ENCODE data around the gene IPO9.
A peak's percentile ranks its signal among the peaks of the same experiment; 100 is the strongest.
"Not testable (repeated sequence)": the region's sequence is repeated elsewhere in the genome, so short reads cannot be mapped to it uniquely, and the experiment has no call there.

Gene IPO9

DNA sequence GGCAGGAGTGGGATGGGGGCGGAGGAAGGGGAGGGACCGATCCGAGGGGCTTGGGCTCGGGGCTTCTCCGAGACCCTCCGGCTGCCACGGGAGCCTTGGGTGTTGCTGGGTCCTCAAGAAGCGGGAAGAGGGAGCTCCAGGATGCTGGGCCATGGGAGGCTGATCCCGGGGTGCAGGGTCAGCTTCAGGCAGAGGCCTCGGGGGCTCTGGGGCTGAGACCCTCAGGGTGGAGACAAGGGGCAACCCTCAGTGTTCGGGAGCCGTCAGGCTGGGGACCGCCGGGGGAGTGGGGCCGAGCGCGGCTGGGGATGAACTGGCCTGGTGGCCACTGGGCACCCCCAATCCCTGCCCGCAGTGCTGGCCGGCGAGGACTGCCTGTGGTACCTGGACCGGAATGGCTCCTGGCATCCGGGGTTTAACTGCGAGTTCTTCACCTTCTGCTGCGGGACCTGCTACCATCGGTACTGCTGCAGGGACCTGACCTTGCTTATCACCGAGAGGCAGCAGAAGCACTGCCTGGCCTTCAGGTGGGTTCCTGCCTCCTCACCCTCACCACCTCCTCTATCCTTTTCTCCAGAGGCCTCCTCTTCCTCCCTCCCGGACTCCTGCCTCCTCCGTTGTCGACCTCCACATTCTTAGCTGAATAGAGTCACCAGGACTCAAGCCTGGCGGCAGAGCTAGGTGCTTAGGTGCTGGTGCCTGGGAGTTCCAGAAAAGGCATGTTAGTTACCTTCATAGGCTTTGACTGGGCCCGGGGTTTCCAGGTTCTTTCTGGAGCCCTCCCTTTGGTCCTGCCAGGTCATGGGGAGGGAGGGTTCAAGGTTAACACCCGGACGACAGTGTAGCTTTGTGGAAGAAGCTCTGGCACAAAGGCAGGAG, 60.4 kb downstream of the IPO9 start:
- peak; percentile 69 for DNase-seq

DNA sequence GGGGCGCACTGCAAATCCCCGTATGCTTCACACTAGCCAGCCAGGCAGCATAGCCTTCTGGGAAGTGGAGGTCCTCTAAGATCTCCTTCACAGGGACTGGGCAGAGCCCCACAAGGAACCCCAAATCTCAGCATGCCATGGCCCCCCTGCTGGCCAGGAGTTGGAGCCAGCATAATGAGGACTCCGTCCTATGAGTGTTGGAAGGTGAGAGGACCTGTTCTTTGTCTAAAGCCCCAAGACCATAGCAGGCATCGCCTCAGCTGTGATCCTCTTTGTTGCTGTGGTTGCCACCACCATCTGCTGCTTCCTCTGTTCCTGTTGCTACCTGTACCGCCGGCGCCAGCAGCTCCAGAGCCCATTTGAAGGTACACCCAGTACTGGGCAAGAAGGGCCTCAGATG, 61.3 kb downstream of the IPO9 start:
- DNase-seq = no peak

DNA sequence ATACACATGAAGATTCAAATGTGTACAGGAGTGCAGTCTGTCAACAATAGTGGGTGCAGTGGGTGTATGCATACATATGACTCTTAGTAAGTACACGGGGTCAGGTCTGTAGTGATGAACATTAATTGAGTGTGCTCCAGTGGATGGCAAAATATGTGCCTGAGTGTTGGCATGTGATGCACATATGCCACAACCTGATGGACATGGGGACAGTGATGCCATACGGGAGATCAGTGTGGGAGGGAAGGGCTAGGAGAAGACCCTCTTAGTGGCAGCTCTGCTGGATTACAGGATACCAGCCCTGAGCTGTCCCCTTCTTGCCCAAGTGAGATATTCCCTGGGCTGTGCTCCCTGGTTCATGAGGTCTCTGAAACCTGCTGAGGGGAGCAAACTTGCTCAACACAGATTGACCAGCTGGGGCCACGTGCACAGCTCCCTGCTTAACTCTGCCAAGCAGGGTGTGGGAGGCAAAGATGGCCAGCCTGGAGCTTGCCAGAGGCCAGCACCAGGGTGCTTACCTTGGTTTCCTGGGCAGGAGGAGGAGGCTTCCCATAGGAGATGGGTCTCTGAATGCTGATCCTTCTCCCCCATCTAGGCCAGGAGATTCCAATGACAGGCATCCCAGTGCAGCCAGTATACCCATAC, 62.0 kb downstream of the IPO9 start:
- DNase-seq = no peak

DNA sequence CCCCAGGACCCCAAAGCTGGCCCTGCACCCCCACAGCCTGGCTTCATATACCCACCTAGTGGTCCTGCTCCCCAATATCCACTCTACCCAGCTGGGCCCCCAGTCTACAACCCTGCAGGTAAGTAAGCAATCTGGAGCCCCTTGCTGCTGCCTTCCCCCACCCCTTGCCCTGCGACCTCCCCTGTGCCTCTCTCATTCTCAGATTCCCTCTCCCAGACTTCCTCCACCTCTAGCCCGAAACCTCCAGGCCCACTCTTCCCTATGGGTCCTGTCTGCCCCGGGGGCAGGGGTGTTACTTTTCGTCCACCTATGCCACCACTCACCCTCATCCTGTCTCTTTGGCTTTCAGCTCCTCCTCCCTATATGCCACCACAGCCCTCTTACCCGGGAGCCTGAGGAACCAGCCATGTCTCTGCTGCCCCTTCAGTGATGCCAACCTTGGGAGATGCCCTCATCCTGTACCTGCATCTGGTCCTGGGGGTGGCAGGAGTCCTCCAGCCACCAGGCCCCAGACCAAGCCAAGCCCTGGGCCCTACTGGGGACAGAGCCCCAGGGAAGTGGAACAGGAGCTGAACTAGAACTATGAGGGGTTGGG, 62.6 kb downstream of the IPO9 start:
- DNase-seq = no peak

DNA sequence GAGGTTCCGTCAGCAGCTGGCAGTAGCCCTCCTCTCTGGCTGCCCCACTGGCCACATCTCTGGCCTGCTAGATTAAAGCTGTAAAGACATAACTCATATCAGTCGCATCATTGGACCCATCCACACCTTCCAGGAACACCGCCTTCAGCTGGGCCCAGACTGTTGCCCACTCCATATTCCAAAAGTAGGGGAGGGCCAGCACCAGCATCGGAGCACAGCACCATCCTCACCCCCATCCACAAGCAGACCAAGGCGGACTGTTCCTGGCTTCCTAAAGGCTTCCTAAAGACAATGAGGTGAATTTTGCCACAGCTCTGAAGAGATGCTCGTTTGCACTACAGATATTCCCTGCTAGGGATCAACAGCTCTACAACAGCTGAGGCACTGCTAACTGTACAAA, 63.3 kb downstream of the IPO9 start:
- DNase-seq = no peak

- DNase-seq = no peak
Measured at GRCh38 chr1:201893431-201893830, 64.5 kb downstream of the IPO9 start.

DNA sequence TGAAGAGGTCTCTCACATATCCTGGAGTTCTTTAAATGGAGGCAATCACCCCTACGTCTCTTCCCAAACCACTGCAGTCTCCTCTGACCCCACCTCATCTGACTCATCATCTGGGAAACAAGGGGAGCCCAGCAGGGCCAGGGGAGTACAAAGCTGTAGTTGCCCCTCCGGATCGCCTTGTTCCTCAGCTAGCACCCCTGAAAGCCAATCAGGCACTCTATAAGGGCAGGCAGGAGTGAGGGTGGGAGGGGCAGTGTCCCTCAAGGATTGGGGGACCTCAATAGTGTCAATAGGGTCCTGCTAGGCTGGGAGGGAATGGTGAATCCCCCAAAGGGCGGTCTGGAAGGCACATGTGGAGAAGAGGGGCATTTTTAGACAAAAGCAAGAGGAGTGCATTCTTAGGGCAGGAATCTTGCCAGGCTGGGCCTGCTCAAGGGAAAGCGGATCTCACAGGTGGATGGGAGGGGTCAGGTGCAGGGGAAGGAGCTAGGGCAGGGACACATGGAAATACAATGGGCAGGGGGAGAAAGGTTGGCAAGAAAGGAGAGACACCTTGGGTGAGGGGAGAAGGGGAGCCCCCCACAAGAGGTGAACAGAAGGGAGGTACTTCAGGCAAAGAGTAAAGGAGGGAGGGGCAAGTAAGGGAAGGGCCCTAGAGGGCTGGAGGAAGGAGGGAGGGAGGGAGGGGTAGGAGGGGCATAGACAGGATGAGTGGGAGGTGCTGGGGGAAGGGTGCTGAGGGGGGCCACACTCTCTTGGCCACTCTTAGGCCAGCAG, 65.6 kb downstream of the IPO9 start:
- DNase-seq = no peak

DNA sequence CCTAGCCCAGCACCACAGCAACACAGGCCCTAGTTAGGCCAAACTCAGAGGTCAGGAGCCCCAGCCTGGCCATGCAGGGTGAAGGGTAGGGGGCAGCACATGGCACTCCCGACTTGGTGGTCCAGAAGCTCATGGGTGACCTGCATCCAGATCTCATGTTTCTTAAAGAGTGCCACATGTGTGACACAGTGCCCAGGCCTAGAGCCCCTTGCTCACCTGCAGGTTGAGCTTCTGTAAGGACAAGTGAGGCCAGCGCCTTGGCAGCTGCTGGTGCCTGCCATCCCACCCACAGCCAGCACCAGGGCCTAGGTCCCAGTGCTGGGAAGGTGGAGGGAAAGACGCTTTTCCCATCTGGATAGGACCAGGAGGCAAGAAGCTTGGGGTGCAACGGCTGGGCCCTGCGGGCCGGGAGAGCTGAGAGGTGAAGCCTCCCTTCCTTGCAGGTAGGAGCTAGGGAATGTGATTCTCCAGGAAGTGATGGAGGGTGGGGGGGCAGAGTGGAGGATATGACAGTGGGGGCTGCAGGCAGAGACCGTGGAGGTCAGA, 66.2 kb downstream of the IPO9 start:
- DNase-seq = no peak

DNA sequence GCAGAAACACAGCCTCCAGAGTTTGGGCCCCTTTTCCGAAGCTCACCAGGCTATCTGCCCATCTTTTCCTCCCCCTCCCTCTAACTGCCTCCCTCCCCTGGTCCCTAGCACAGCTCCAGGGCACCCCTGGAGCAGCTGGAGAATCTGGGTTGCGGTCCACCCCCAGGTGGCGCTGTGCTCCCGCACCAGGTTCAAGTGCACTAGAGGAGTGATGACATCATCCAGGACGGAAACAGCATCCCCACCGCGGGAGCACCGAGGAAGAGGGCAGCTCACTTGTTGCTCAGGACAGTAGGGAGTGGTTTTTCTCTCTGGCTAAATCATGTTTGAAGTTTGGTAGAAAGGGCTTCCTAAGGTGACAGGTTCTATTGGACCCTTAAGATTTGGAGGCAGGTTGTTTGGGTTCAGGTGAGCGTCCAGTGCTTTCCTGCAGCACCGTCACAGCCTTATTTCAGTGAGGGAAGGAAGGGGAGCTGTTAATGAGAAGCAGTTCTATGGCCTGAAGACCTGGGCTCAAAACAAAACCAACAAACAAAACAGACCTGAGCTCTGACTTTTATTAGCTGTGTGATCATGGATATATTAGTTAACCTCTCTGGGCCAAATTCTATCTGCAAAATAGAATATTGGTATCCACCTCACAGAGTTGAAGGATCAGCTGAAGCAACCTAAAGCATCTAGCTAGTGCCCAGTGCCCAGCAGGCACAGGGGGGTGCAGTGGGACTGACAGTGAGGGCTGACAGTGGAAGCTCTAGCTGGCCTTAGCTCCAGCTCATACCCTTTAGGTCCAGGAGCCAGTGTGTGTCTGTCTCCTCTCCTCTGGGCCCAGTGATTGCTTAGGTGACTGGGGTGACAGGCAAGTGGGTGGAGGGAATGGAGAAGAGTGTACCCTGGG, 67.2 kb downstream of the IPO9 start:
- DNase-seq = peak; percentile 88

DNA sequence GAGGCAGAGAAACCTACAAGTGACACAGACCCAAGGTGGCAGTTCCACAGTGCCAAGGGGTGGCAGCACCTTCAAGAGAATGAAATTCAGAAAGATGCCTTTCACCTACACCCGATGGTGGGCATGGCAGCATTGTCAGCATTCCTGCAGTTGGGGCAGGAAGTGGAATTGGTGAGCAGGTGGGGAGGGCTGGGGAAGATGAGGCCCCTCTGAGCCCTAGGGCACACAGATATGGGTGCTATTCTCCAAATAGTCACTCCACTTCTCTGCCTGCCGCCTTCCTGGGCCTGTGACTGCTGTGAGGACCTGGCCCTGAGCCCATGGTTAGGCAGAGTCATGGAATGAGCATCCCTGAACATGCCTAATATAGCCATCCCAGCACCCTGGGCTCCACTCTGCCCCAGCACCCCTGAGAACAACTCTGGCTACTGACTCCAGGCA, 68.0 kb downstream of the IPO9 start:
- no peak for DNase-seq

GRCh38 chr1:201898240-201898894, 69.4 kb downstream of the IPO9 start:
- no peak for DNase-seq

GRCh38 chr1:201898992-201899391, 70.0 kb downstream of the IPO9 start:
- DNase-seq = no peak

DNA sequence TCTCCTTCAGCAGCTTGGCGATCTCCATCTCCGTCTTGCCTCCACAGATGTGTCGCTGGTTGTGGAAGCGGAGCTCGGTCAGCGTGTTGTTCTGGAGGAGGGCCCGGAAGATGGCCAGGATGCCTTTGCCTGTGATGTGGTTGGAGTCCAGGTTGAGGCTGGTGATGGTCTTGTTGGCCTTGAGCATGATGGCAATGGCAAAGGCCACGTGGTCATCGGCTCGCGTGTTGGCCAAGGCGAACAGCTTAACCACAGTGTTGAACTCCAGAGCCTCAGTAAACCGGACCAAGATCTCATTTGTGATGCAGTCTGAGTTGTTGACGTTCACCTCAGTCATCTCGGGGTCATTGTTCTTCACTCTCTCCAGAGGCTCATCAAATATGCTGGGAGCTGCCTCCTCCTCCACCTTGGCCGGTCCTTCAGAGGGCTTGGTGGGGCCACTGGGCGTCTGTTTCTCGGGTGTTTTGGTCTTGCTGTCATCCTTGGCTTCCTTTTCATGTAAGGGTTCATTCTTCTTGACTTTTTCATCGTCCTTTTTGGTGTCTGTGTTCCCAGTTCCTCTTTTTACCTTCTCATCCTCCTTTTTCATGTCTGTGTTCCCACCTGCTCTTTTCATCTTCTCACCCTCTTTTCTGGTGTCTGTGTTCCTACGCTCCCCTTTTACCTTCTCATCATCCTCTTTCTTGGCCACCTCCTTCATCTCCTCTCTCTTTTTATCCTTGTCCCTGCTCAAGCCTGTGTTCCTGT, 70.9 kb downstream of the IPO9 start:
- DNase-seq = no peak

DNA sequence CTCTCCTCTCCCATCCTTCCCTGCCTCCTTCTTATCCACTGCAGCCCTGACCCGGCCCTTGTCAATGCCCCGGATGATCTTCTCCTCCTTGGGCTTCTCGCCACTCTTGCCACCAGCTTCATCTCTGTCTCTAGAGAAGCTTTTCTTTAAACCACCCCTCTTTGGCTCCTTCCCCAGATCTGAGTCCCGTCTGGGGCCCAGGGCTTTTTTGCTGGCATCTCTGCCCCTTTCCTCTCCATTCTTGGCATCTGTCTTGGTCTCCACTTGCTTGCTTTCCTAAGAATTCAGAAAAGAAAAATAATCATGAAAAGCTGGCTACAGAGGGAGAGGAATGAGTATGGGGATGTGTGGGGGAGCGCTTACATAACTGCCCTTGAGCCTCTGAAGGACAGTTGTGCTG, 71.5 kb downstream of the IPO9 start:
- DNase-seq = no peak

- not testable (repeated sequence) for DNase-seq
Measured at GRCh38 chr1:201901036-201901435, 72.1 kb downstream of the IPO9 start.

- no peak for DNase-seq
Measured at GRCh38 chr1:201902198-201902597, 73.2 kb downstream of the IPO9 start.

- DNase-seq = no peak
Measured at GRCh38 chr1:201903135-201903534, 74.2 kb downstream of the IPO9 start.

DNA sequence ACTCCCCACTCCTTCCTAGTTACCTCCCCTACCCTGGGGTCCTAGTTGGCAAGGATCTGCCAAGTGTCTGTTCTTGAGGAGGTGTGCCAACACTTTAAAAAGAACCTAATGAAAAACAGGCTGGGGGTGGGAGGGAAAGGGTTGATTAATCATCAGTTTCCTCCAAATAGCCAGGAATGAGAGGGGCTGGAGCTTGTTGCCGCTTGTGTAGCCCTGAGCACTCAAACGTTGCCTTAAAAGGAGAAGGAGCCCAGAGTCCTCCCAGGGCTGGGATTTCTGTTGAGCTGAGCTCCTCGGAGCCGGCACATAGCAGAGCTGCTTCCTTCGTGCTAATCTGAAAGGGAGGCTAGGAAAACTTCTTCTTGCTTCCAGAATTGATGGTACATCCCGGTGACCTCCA, 75.6 kb downstream of the IPO9 start:
- no peak for DNase-seq

DNA sequence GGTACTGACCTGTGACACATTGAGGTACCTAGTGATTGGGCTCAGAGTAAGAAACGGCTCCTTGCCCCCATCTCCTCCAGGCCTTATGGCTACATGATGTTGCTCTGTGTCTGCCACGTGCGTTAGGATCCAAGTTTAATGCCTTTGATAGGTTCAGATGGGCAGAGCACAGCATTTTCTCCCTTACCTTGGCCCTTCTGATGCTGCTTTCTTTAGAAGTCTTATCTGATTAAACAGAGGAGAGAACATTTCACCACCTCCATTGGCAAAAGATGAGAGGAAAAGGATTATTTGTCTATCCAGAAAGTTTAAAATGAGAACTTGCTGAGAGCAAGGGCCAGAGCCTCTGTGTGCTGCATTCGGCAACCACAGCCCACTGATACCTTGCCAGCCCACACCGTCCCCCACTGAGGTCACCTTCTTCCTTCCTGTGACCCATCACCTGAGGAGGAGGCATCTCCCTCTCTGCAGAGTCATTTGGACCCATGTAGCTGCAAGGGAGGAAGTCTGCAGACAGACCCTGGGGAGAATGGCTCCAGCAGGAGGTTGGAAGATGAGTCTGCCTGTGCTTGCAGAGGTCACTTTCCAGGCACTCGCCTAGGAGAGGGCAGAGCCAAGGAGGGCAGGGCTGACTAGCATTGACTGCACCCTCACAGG, 76.4 kb downstream of the IPO9 start:
- DNase-seq = no peak

- DNase-seq = no peak
Measured at GRCh38 chr1:201906336-201906735, 77.4 kb downstream of the IPO9 start.

All from retina (tissue), 1 donor.